HepG2 (cell line): ENCODE results near the gene ZC3H12A. TPM values are rescaled to one million over a fixed set of nuclear protein-coding genes. Genes with fewer than 3 reads are reported as not detected.

ENCODE experiments used
- ATAC-seq: fragments of 200-7000 bp; cut with Tn5 transposase; 3 replicates; pipeline ENCODE4 v1.9.1; 2020; ENCODE audit warnings: mild to moderate bottlenecking, moderate library complexity
- BruUV-seq: library from RNA; stranded (reverse); fragments of 400-500 nt; replicated peaks from 2 replicates; lab custom pipeline; 2021; lab: Mats Ljungman, UMichigan
- CTCF ChIA-PET: fragments of 300-600 bp; formaldehyde crosslinking; extraction: SDS; loops from one replicate; lab custom pipeline; 2021; ENCODE audit warnings: low total read pairs, inconsistent platforms, low intra/inter-chr PET ratio; lab: Yijun Ruan, JAX
- POLR2A ChIA-PET: fragments of 350-600 bp; sonication (Branson Sonifier 250); formaldehyde crosslinking; loops from one replicate; lab custom pipeline; 2020; ENCODE audit warnings: antibody characterized with exemption, inconsistent platforms; lab: Yijun Ruan, JAX
- DNase-seq: peaks from one replicate; pipeline ENCODE4 v3.0.0-alpha.2; 2015; ENCODE audit warnings: low spot score
- FAIRE-seq: peaks from 3 replicates; lab custom pipeline; 2011; peaks lifted over from hg19 to GRCh38; lab: Jason Lieb, UNC
- H2AFZ ChIP-seq: one replicate; pipeline ENCODE4 v1.6.1; 2011; ENCODE audit warnings: low read length, inconsistent platforms
- H3K27ac ChIP-seq: fragments of 300-600 bp; 3 replicates; pipeline ENCODE4 v1.8.0; 2011; ENCODE audit warnings: mixed run types, mild to moderate bottlenecking, mixed read lengths, low read length, inconsistent platforms; ENCODE audit not compliant: insufficient read depth; ENCODE audit errors: extremely low read length
- H3K27me3 ChIP-seq, 2 experiments: fragments of 200-600 bp in 1 of 2; 2 replicates in 1 of 2; 3 replicates in 1 of 2; pipeline versions ENCODE4 v1.6.0 to v1.8.0; 2011; ENCODE audit warnings: low read length in 2 of 2, mild to moderate bottlenecking in 2 of 2, moderate library complexity in 2 of 2, inconsistent platforms in 1 of 2; ENCODE audit not compliant: insufficient read depth in 2 of 2, control insufficient read depth in 1 of 2
- H3K36me3 ChIP-seq, 2 experiments: fragments of 200-600 bp in 1 of 2; replicated peaks in 1 of 2; 2 replicates in 1 of 2; 3 replicates in 1 of 2; pipeline versions ENCODE4 v1.5.1 to v1.8.0; 2011; ENCODE audit warnings: low read length in 2 of 2, inconsistent platforms in 1 of 2; ENCODE audit not compliant: insufficient read depth in 2 of 2, control insufficient read depth in 1 of 2
- H3K4me1 ChIP-seq: 2 replicates; pipeline ENCODE4 v1.5.1; 2012; ENCODE audit warnings: low read length, inconsistent platforms; ENCODE audit not compliant: insufficient read depth
- H3K4me2 ChIP-seq: 2 replicates; pipeline ENCODE4 v1.6.0; 2011; ENCODE audit warnings: low read depth, low read length, inconsistent platforms
- H3K4me3 ChIP-seq, 3 experiments: fragments of 200-600 bp in 1 of 3; sonication (generic), shearing (Covaris generic) in 1 of 3; replicated peaks in 1 of 3; 2 replicates each; pipeline ENCODE4 v1.5.1; 2011 to 2016; ENCODE audit warnings: low read length in 3 of 3, inconsistent platforms in 2 of 3, low read depth in 2 of 3, mild to moderate bottlenecking in 2 of 3, control low read depth in 1 of 3, mixed read lengths in 1 of 3; ENCODE audit not compliant: insufficient read depth in 1 of 3
- H3K79me2 ChIP-seq: one replicate; pipeline ENCODE4 v1.6.1; 2011; ENCODE audit warnings: low read length, inconsistent platforms; ENCODE audit not compliant: insufficient read depth
- H3K9ac ChIP-seq: 2 replicates; pipeline ENCODE4 v1.6.0; 2011; ENCODE audit warnings: mild to moderate bottlenecking, low read depth, low read length, inconsistent platforms; ENCODE audit not compliant: insufficient read depth
- H3K9me3 ChIP-seq: 2 replicates; pipeline ENCODE4 v1.5.1; 2012; ENCODE audit warnings: mild to moderate bottlenecking, low read length
- H4K20me1 ChIP-seq: 2 replicates; pipeline ENCODE4 v1.6.0; 2011; ENCODE audit warnings: inconsistent platforms, mild to moderate bottlenecking, low read length, moderate library complexity; ENCODE audit not compliant: insufficient read depth
- BATF2 ChIP-seq: sonication (generic); formaldehyde crosslinking; IDR thresholded peaks from 2 replicates; pipeline ENCODE4 v1.8.0; 2022; ENCODE audit warnings: mild to moderate bottlenecking, missing genetic modification reagents, moderate library complexity
- GABPB1 ChIP-seq: IDR thresholded peaks from 2 replicates; pipeline ENCODE4 v1.6.1; 2016; ENCODE audit warnings: mild to moderate bottlenecking, missing genetic modification reagents, moderate library complexity, missing compliant biosample characterization
- HMGXB4 ChIP-seq, 2 experiments: sonication (generic) in 1 of 2; formaldehyde crosslinking in 1 of 2; IDR thresholded peaks; 2 replicates each; pipeline versions ENCODE4 v1.4.0 to v1.6.1; 2018 to 2020; ENCODE audit warnings: missing genetic modification reagents in 2 of 2, borderline replicate concordance in 1 of 2, low read depth in 1 of 2, mild to moderate bottlenecking in 1 of 2, missing biosample characterization in 1 of 2
- KLF11 ChIP-seq: IDR thresholded peaks from 2 replicates; pipeline ENCODE4 v1.6.1; 2016; ENCODE audit warnings: missing compliant biosample characterization
- MEF2D ChIP-seq: sonication (generic); formaldehyde crosslinking; IDR thresholded peaks from 2 replicates; pipeline ENCODE4 v1.5.1; 2020; ENCODE audit warnings: mild to moderate bottlenecking, missing genetic modification reagents
- MEIS1 ChIP-seq: sonication (generic); formaldehyde crosslinking; IDR thresholded peaks from 2 replicates; pipeline ENCODE4 v1.9.0; 2021; ENCODE audit warnings: mild to moderate bottlenecking, missing genetic modification reagents, moderate library complexity, borderline replicate concordance
- NFE2 ChIP-seq: sonication (generic); formaldehyde crosslinking; IDR thresholded peaks from 2 replicates; pipeline ENCODE4 v1.4.0; 2020; ENCODE audit warnings: missing genetic modification reagents
- TEAD3 ChIP-seq: optimal IDR thresholded peaks from 2 replicates; pipeline ENCODE3; 2016; ENCODE audit warnings: borderline replicate concordance
- ZNF225 ChIP-seq: sonication (generic); formaldehyde crosslinking; IDR thresholded peaks from 2 replicates; pipeline ENCODE4 v1.4.0; 2020; ENCODE audit warnings: mild to moderate bottlenecking, missing genetic modification reagents
- ZNF343 ChIP-seq: sonication (generic); formaldehyde crosslinking; IDR thresholded peaks from 2 replicates; pipeline ENCODE4 v1.4.0; 2020; ENCODE audit warnings: mild to moderate bottlenecking, missing genetic modification reagents
- ZNF550 ChIP-seq: sonication (generic); formaldehyde crosslinking; IDR thresholded peaks from 2 replicates; pipeline ENCODE4 v1.4.0; 2020; ENCODE audit warnings: mild to moderate bottlenecking, missing genetic modification reagents, borderline replicate concordance
- ZNF687 ChIP-seq: sonication (generic); formaldehyde crosslinking; IDR thresholded peaks from 2 replicates; pipeline ENCODE4 v1.5.1; 2020; ENCODE audit warnings: mild to moderate bottlenecking, missing genetic modification reagents, moderate library complexity
- ZNF772 ChIP-seq: sonication (generic); formaldehyde crosslinking; IDR thresholded peaks from 2 replicates; pipeline ENCODE4 v1.5.0; 2020; ENCODE audit warnings: mild to moderate bottlenecking, missing genetic modification reagents
- WGBS: methylation state at CpG from one replicate; pipeline ENCODE4 v1.1.6; 2017; ENCODE audit warnings: low lambda C conversion rate; 5-methylcytosine and 5-hydroxymethylcytosine counted together
- in situ Hi-C: cut with HindIII; loops from 2 replicates; pipeline ENCODE4 v1.10.0; 2017; ENCODE audit warnings: low pct_unique_long_range_greater_than_20kb; ENCODE audit not compliant: extremely low pct_ligation_motif_present
- intact Hi-C: fragments of 100-400 bp; cut with micrococcal nuclease; formaldehyde crosslinking; loops from one replicate; pipeline ENCODE4 v1.10.0; 2022; ENCODE audit not compliant: unreplicated experiment
- polyA plus RNA-seq, 8 experiments: library from polyadenylated mRNA; depleted of rRNA in 3 of 8; stranded (reverse) in 7 of 8; unstranded in 1 of 8; fragments of >200 nt; fragmentation: Illumina TruSeq in 4 of 8; extraction: Trizol in 4 of 8; gene quantifications; 2 replicates each; pipeline versions ENCODE4 v1.2.1 to v1.2.3, GENCODE V29; 2011 to 2016; ENCODE audit warnings: low read depth in 4 of 8, missing spikeins in 1 of 8, mixed read lengths in 1 of 8; ENCODE audit not compliant: insufficient read depth in 1 of 8
- total RNA-seq, 5 experiments: library from RNA; depleted of rRNA; stranded (reverse); fragments of >200 nt; fragmentation: Illumina TruSeq; extraction: Trizol; gene quantifications; 2 replicates each; pipeline ENCODE4 v1.2.3, GENCODE V29; 2016; ENCODE audit warnings: low read depth in 1 of 5

The ZC3H12A gene
- total and polyA plus RNA-seq, 2 of the 13 experiments (the other 11 are each of a cell fraction or from before 2014, with no cell fraction given): 6.8 to 13.3 TPM

- TF ChIP-seq MEF2D (no peak), BATF2 (CRISPR knock-in tag) (0 out of 2 replicates have a peak, but pooled peaks have one; percentile 52)
Observed at GRCh38 chr1:37474697-37475379, 458 bp downstream of the ZC3H12A start (continued).

GRCh38 chr1:37475380-37476086 lies 1.2 kb downstream of the ZC3H12A start:
- POLR2A ChIA-PET: interaction anchor here (0.6 to 6.1 kb wide), 15 partner anchors 7 to 384 kb away, joined by 3 to 57 read pairs (median 5); partner anchors contain the start of genes MEAF6 and MTF1
- CTCF ChIA-PET: no interaction called here
- Histone ChIP-seq H3K9ac (peak overlapping the region; percentile 83), H3K27ac (peak overlapping the region; percentile 64), H4K20me1 (peaks cover 17% of the 10 kb centered on the region; the same call in 1 of the 2 replicates), H2AFZ (no peak overlapping the region), H3K9me3 (no peaks in the 10 kb centered on the region), H3K4me3 (peak overlapping the region; percentile 65 to 85 (median 80)), H3K4me2 (peak overlapping the region; percentile 96), H3K36me3 (peaks cover 0 to 3% of the 10 kb centered on the region in 2 experiments; a peak in 4 of 5 replicates), H3K79me2 (peaks cover 42% of the 10 kb centered on the region), H3K27me3 (no peaks in the 10 kb centered on the region; a peak in 1 of 5 replicates), H3K4me1 (peaks cover 86% of the 10 kb centered on the region)
- BruUV-seq: no TSS peak
- in situ Hi-C loops (no loop called here), intact Hi-C loops (loop anchor here (10.0 kb wide), 1 partner anchor 219 kb away; the partner anchor contains the start of gene CDCA8)
- WGBS: 10% methylated on average over 4 of the region's 24 CpGs
- no peak for DNase-seq
- ATAC-seq: no peak
- FAIRE-seq: no peak
- TF ChIP-seq NFE2 (CRISPR knock-in tag): no peak
- TF ChIP-seq MEIS1 (CRISPR knock-in tag): 0 out of 2 replicates have a peak, but pooled peaks have one; percentile 34
- 0 out of 4 replicates have a peak, but pooled peaks of 1 of the 2 experiments have one; percentile 39 for TF ChIP-seq HMGXB4 (CRISPR knock-in tag; IDR thresholded peaks at IDR 0.05; ENCODE audit: borderline replicate concordance in 1 of 2, low read depth in 1 of 2)
- no peak for TF ChIP-seq TEAD3 (CRISPR knock-in tag)
- TF ChIP-seq ZNF550 (CRISPR knock-in tag): peak; percentile 87; the same call in 1 of the 2 replicates
- 0 out of 2 replicates have a peak, but pooled peaks have one; percentile 35 for TF ChIP-seq ZNF343 (CRISPR knock-in tag)
- TF ChIP-seq ZNF772 (CRISPR knock-in tag): peak; percentile 37; the same call in 1 of the 2 replicates
- TF ChIP-seq ZNF225 (CRISPR knock-in tag): peak; percentile 62; the same call in 1 of the 2 replicates
- peak; percentile 42 for TF ChIP-seq ZNF687 (CRISPR knock-in tag)
- TF ChIP-seq GABPB1 (CRISPR knock-in tag): 0 out of 2 replicates have a peak, but pooled peaks have one; percentile 36
- TF ChIP-seq KLF11: no peak
